Loucy (cell line): ENCODE data around the gene WDR37.

ENCODE experiments used
- H2AFZ ChIP-seq: fragments of 200-600 bp; sonication (generic); 2 replicates; pipeline ENCODE4 v1.6.0; 2016; ENCODE audit warnings: antibody characterized with exemption, mild to moderate bottlenecking, low read length, moderate library complexity
- H3F3A ChIP-seq: fragments of 200-600 bp; 2 replicates; pipeline ENCODE4 v1.6.0; 2016; ENCODE audit warnings: antibody characterized with exemption, low read depth, mild to moderate bottlenecking
- H3K27me3 ChIP-seq: fragments of 200-600 bp; sonication (generic); 2 replicates; pipeline ENCODE4 v1.6.1; 2014; ENCODE audit warnings: low read length, mild to moderate bottlenecking; ENCODE audit not compliant: insufficient read depth, poor library complexity, severe bottlenecking
- H3K36me3 ChIP-seq: fragments of 200-600 bp; sonication (generic); 2 replicates; pipeline ENCODE4 v1.6.1; 2016; ENCODE audit warnings: low read length; ENCODE audit not compliant: insufficient read depth
- H3K4me1 ChIP-seq: fragments of 200-600 bp; sonication (generic); 2 replicates; pipeline ENCODE4 v1.5.1; 2014; ENCODE audit warnings: low read length, mild to moderate bottlenecking; ENCODE audit not compliant: insufficient read depth, poor library complexity, severe bottlenecking
- H3K4me2 ChIP-seq: fragments of 200-600 bp; sonication (generic); 2 replicates; pipeline ENCODE4 v1.6.0; 2014; ENCODE audit warnings: antibody characterized with exemption, low read length, low read depth, mild to moderate bottlenecking; ENCODE audit not compliant: poor library complexity, severe bottlenecking
- H3K4me3 ChIP-seq: fragments of 200-600 bp; sonication (generic); 2 replicates; pipeline ENCODE4 v1.5.1; 2014; ENCODE audit warnings: low read length, mild to moderate bottlenecking, mixed read lengths; ENCODE audit not compliant: poor library complexity, severe bottlenecking
- H3K79me2 ChIP-seq: fragments of 200-600 bp; sonication (generic); 2 replicates; pipeline ENCODE4 v1.6.1; 2014; ENCODE audit warnings: low read length; ENCODE audit not compliant: insufficient read depth
- H3K9ac ChIP-seq: fragments of 200-600 bp; sonication (generic); 2 replicates; pipeline ENCODE4 v1.6.0; 2014; ENCODE audit warnings: mild to moderate bottlenecking, low read depth, low read length, moderate library complexity; ENCODE audit not compliant: poor library complexity, severe bottlenecking
- H3K9me2 ChIP-seq: fragments of 200-600 bp; sonication (generic); replicated peaks from 2 replicates; pipeline ENCODE4 v1.6.1; 2016; ENCODE audit warnings: low read depth, low read length, mixed read lengths
- H3K9me3 ChIP-seq: fragments of 200-600 bp; sonication (generic); 2 replicates; pipeline ENCODE4 v1.6.1; 2014; ENCODE audit warnings: mild to moderate bottlenecking, antibody characterized with exemption, low read length, low read depth; ENCODE audit not compliant: insufficient read depth
- H4K20me1 ChIP-seq: fragments of 200-600 bp; sonication (generic); 2 replicates; pipeline ENCODE4 v1.6.0; 2014; ENCODE audit warnings: antibody characterized with exemption, low read length, mild to moderate bottlenecking; ENCODE audit not compliant: insufficient read depth, poor library complexity, severe bottlenecking
- EZH2phosphoT487 ChIP-seq: fragments of 200-600 bp; IDR thresholded peaks from 2 replicates; pipeline ENCODE4 v1.6.1; 2018; ENCODE audit warnings: antibody characterized with exemption, mild to moderate bottlenecking, moderate library complexity, borderline replicate concordance
- TF ChIP-seq, protein P1 (sequence below): fragments of 200-600 bp; sonication (generic); conservative IDR thresholded peaks from 2 replicates; pipeline ENCODE4 v1.5.1; 2014; ENCODE audit warnings: mild to moderate bottlenecking, antibody characterized with exemption, low read length

WDR37 gene

DNA sequence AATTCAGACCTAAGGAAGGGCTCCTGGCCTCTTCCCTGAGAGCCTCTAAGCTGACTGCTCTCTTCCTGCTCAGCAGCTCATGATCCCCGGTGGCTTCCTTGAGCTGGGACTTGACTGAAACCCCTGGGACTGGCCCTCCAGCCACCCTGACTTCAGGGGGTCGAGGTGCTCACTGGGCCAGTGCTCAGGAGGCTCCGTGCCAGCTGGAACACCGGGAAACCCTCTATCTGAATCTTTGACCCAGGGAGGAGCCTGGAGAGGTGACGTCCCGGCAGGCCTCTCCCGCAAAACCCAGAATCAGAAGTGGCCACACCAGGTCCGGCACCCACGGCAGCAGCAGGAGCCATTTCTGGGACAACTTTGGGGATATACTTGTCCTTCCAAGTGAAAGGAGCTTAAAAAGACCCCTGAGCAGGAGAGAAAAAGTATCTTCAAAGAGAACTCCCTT lies 110.7 kb downstream of the WDR37 start:
- Histone ChIP-seq H3K27me3 (no peaks in the 10 kb centered on the region), H3F3A (no peaks in the 10 kb centered on the region), H2AFZ (no peak overlapping the region), H3K36me3 (no peaks in the 10 kb centered on the region), H3K4me2 (no peak overlapping the region), H3K9me2 (no peaks in the 10 kb centered on the region), H3K79me2 (no peaks in the 10 kb centered on the region), H3K9ac (no peak overlapping the region), H3K4me1 (no peaks in the 10 kb centered on the region), H3K4me3 (no peak overlapping the region), H4K20me1 (no peaks in the 10 kb centered on the region), H3K9me3 (no peaks in the 10 kb centered on the region)
- TF ChIP-seq, protein P1, sequence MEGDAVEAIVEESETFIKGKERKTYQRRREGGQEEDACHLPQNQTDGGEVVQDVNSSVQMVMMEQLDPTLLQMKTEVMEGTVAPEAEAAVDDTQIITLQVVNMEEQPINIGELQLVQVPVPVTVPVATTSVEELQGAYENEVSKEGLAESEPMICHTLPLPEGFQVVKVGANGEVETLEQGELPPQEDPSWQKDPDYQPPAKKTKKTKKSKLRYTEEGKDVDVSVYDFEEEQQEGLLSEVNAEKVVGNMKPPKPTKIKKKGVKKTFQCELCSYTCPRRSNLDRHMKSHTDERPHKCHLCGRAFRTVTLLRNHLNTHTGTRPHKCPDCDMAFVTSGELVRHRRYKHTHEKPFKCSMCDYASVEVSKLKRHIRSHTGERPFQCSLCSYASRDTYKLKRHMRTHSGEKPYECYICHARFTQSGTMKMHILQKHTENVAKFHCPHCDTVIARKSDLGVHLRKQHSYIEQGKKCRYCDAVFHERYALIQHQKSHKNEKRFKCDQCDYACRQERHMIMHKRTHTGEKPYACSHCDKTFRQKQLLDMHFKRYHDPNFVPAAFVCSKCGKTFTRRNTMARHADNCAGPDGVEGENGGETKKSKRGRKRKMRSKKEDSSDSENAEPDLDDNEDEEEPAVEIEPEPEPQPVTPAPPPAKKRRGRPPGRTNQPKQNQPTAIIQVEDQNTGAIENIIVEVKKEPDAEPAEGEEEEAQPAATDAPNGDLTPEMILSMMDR: no peak
- no peak for TF ChIP-seq EZH2phosphoT487

DNA sequence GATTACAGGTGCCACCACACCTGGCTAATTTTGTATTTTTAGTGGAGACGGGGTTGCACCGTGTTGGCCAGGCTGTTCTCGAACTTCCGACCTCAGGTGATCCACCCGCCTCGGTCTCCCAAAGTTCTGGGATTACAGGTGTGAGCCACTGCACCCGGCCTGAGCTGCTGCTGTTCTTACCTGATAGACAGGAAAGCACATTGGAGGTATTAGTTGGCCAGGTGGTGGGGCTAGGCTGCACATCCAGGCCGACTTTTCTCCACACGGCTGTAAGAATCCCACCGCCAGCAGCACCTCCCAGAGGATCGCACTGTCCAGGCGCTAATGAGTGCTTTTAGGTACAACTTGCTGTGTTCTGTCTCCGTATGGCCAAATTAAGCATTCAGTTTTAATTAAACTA lies 112.6 kb downstream of the WDR37 start:
- Histone ChIP-seq H3K9me2 (no peaks in the 10 kb centered on the region), H3K36me3 (no peaks in the 10 kb centered on the region), H3K9me3 (no peaks in the 10 kb centered on the region), H3K4me3 (no peak overlapping the region), H2AFZ (no peak overlapping the region), H3K4me2 (no peak overlapping the region), H3K79me2 (no peaks in the 10 kb centered on the region), H3F3A (no peaks in the 10 kb centered on the region), H3K27me3 (no peaks in the 10 kb centered on the region), H3K4me1 (no peaks in the 10 kb centered on the region), H3K9ac (no peak overlapping the region), H4K20me1 (no peaks in the 10 kb centered on the region)
- TF ChIP-seq, protein P1: no peak
- TF ChIP-seq EZH2phosphoT487: no peak

DNA sequence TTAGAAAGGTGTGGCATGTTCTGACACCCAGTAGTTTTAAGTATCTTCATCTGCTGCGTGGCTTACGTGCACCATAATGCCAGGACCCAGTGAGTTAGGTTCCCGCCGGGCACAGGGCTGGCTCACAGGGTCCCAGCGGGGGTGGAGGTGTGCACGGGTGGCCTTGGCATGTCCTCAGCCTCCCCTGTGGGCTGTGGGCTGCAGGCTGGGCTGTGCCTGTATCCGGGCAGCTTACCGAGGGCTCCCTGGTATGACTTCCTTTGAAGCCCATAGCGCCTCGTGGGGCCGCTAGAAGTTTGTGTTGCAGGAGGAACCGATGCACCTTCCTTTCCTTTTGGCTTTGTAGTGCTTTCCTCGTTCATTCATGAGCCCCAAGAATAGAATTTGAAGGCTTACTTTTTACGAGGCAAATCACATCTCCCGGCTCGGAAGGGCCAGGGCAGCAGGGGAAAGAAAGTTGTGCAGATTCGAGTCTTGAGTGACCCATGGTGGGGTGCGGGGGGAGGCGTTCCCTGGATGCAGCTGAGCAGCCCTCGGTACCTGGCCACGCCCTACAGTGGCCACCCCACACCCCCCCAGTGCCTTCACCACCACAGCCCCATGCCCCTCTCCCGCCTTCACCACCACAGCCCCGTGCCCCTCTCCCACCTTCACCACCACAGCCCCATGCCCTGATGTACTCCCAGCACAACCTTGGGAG lies 113.2 kb downstream of the WDR37 start:
- Histone ChIP-seq H4K20me1 (no peaks in the 10 kb centered on the region), H3K27me3 (no peaks in the 10 kb centered on the region), H3K36me3 (no peaks in the 10 kb centered on the region), H3K79me2 (no peaks in the 10 kb centered on the region), H3K9ac (no peak overlapping the region), H3F3A (no peaks in the 10 kb centered on the region), H2AFZ (no peak overlapping the region), H3K9me3 (no peaks in the 10 kb centered on the region), H3K4me1 (no peaks in the 10 kb centered on the region), H3K4me3 (no peak overlapping the region), H3K4me2 (no peak overlapping the region), H3K9me2 (no peaks in the 10 kb centered on the region)
- TF ChIP-seq, protein P1: no peak
